PFSK-1 (cell line): ENCODE data around the gene ATG16L2.

Source experiments
- FOXP2 ChIP-seq: optimal IDR thresholded peaks from 2 replicates; pipeline ENCODE3; 2011; ENCODE audit warnings: borderline replicate concordance, control low read depth, inconsistent platforms; ENCODE audit not compliant: insufficient read depth; ENCODE audit errors: extremely low read length, extremely low read depth
- POLR2AphosphoS5 ChIP-seq: IDR thresholded peaks from 2 replicates; pipeline ENCODE4 v1.6.1; 2012; ENCODE audit warnings: low read depth, mild to moderate bottlenecking, control low read depth, low read length, moderate library complexity
- SIN3A ChIP-seq: IDR thresholded peaks from 2 replicates; pipeline ENCODE4 v1.6.1; 2012; ENCODE audit warnings: mild to moderate bottlenecking, low read length, moderate library complexity, borderline replicate concordance; ENCODE audit not compliant: insufficient read depth
- TAF1 ChIP-seq: IDR thresholded peaks from 2 replicates; pipeline ENCODE4 v1.6.1; 2012; ENCODE audit warnings: low read length, control low read depth, borderline replicate concordance; ENCODE audit not compliant: insufficient read depth
- TF ChIP-seq, protein P1 (sequence below), 2 experiments: IDR thresholded peaks; 2 replicates each; pipeline versions ENCODE4 v1.6.1 to v1.8.0; 2011 to 2012; ENCODE audit warnings: low read depth in 2 of 2, low read length in 2 of 2, control low read depth in 1 of 2, inconsistent platforms in 1 of 2, mild to moderate bottlenecking in 1 of 2, moderate library complexity in 1 of 2; ENCODE audit not compliant: insufficient read depth in 1 of 2

GRCh38 chr11:72768581-72768980, 45.6 kb upstream of the ATG16L2 start:
- TF ChIP-seq FOXP2 (no peak), SIN3A (no peak), POLR2AphosphoS5 (no peak), TAF1 (no peak)
- TF ChIP-seq, protein P1, sequence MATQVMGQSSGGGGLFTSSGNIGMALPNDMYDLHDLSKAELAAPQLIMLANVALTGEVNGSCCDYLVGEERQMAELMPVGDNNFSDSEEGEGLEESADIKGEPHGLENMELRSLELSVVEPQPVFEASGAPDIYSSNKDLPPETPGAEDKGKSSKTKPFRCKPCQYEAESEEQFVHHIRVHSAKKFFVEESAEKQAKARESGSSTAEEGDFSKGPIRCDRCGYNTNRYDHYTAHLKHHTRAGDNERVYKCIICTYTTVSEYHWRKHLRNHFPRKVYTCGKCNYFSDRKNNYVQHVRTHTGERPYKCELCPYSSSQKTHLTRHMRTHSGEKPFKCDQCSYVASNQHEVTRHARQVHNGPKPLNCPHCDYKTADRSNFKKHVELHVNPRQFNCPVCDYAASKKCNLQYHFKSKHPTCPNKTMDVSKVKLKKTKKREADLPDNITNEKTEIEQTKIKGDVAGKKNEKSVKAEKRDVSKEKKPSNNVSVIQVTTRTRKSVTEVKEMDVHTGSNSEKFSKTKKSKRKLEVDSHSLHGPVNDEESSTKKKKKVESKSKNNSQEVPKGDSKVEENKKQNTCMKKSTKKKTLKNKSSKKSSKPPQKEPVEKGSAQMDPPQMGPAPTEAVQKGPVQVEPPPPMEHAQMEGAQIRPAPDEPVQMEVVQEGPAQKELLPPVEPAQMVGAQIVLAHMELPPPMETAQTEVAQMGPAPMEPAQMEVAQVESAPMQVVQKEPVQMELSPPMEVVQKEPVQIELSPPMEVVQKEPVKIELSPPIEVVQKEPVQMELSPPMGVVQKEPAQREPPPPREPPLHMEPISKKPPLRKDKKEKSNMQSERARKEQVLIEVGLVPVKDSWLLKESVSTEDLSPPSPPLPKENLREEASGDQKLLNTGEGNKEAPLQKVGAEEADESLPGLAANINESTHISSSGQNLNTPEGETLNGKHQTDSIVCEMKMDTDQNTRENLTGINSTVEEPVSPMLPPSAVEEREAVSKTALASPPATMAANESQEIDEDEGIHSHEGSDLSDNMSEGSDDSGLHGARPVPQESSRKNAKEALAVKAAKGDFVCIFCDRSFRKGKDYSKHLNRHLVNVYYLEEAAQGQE (IDR thresholded peaks at IDR 0.05; ENCODE audit: insufficient read depth in 1 of 2, low read depth in 2 of 2, low read length in 2 of 2) = no peak
